ENCODE measurements around the gene ASH1L. TPM values are rescaled to one million over a fixed set of nuclear protein-coding genes. Genes with fewer than 3 reads are reported as not detected.

ASH1L gene
- total and polyA plus RNA-seq, 2 experiments from 2014 or later: 14.5 to 30.6 TPM

DNA sequence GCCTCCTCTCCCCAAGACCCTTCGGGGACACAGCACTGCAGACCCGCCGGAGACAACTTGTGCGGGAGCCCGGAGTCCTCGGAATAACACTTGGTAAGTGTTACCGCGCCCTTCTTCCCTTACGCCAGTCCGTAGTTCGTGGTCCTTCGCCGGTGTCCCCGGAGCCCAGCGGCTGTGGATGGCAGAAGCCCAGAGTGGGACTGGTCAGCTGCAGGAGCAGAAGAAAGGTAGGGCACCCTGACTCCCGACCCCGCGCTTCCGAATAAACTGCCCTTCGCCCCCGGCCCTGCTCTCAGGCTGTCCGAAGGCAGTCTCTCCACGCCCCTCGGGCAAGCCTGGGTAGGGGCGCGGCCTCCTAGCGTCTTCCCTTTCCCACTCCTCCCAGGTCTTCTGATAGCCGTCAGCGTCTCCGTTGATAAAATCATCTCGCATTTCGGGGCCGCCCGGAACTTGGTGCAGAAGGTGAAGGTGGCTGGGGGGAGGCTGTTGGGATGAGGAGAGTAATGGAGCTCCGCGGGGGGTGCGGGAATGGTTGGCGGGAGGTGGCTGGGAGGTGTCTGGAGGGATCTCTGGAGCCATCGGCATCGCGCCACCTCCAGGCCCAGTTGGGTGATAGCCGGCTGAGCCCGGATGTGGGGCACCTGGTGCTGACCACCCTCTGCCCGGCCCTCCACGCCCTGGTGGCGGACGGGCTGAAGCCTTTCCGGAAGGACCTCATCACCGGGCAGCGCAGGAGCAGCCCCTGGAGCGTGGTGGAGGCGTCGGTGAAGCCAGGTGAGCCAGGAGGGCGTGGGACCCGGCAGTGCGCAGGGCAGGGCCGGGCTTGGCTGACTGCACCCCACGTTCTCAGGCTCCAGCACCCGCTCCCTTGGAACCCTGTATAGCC is 237.6 kb downstream of the ASH1L start:
- Histone ChIP-seq H3K9me2 (replicated peaks; ENCODE audit: insufficient read depth) (no peaks in the 10 kb centered on the region), H3K9me3 (ENCODE audit: low read depth) (no peaks in the 10 kb centered on the region), H4K20me1 (ENCODE audit: insufficient read depth, poor library complexity, severe bottlenecking) (peaks cover 11% of the 10 kb centered on the region), H2AFZ (peak overlapping the region; percentile 53), H3K36me3 (replicated peaks; ENCODE audit: insufficient read depth, low read depth) (no peaks in the 10 kb centered on the region), H3K27me3 (no peaks in the 10 kb centered on the region), H3K4me2 (peak overlapping the region; percentile 87), H3K27ac (peak overlapping the region; percentile 76), H3K4me1 (ENCODE audit: insufficient read depth) (peaks cover 21% of the 10 kb centered on the region), H3K79me2 (peaks cover 25% of the 10 kb centered on the region), H3K4me3 (peak overlapping the region; percentile 97)
- DNase-seq (ENCODE audit: low spot score): peak; percentile 86
- TF ChIP-seq EZH2 (IDR thresholded peaks at IDR 0.05; ENCODE audit: borderline replicate concordance): no peak
- TF ChIP-seq, protein P1, sequence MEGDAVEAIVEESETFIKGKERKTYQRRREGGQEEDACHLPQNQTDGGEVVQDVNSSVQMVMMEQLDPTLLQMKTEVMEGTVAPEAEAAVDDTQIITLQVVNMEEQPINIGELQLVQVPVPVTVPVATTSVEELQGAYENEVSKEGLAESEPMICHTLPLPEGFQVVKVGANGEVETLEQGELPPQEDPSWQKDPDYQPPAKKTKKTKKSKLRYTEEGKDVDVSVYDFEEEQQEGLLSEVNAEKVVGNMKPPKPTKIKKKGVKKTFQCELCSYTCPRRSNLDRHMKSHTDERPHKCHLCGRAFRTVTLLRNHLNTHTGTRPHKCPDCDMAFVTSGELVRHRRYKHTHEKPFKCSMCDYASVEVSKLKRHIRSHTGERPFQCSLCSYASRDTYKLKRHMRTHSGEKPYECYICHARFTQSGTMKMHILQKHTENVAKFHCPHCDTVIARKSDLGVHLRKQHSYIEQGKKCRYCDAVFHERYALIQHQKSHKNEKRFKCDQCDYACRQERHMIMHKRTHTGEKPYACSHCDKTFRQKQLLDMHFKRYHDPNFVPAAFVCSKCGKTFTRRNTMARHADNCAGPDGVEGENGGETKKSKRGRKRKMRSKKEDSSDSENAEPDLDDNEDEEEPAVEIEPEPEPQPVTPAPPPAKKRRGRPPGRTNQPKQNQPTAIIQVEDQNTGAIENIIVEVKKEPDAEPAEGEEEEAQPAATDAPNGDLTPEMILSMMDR (IDR thresholded peaks at IDR 0.05; ENCODE audit: poor library complexity): peak; percentile 46
- WGBS (ENCODE audit: low lambda C conversion rate, missing lambda C conversion rate): 6% methylated on average over 58 of the region's 59 CpGs

DNA sequence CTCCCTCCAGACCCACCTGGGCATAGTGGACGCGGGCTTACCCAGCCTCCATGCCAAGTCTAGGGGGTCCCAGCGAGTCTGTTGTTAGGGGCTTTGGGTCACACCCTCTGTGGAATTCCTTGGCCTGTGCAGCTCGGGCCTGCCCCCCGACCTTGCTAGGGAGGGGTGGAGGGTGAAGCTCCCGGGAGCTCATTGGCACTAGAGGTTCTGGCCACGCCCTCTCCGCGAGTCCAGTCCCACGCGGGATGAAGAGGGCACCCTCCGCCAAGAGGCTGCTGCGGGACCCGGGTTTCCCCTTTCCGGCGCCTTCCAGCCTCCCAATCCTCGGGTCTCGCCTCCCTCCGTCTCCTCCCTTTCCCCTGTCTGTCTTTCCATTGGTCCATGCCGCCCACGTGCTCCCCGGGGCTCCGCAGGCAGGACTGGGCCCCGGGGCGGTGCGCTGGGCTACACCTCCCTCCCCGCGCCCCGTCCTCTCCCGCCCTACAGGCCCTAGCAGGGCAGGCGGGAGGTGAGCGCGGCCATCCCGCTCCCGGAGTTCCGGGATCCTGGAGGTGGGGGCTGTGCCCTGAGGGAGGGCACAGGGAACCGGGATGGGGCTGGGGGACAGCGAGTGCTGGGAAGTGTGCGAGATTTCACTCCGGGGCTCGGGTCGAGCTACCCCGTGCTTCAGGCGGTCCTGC is 238.4 kb downstream of the ASH1L start:
- peak overlapping the region; percentile 94 for H3K27ac ChIP-seq
- peaks cover 21% of the 10 kb centered on the region for H3K4me1 ChIP-seq (ENCODE audit: insufficient read depth)
- H3K9me2 ChIP-seq (replicated peaks; ENCODE audit: insufficient read depth): no peaks in the 10 kb centered on the region
- peak overlapping the region; percentile 87 for H3K4me2 ChIP-seq
- peak overlapping the region; percentile 59 for H2AFZ ChIP-seq
- DNase-seq (ENCODE audit: low spot score): peak; percentile 97
- H3K9me3 ChIP-seq (ENCODE audit: low read depth): no peaks in the 10 kb centered on the region
- no peaks in the 10 kb centered on the region for H3K27me3 ChIP-seq
- H4K20me1 ChIP-seq (ENCODE audit: insufficient read depth, poor library complexity, severe bottlenecking): peaks cover 11% of the 10 kb centered on the region
- no peak for TF ChIP-seq EZH2phosphoT487 (IDR thresholded peaks at IDR 0.05; ENCODE audit: low read depth, severe bottlenecking, unreplicated experiment)
- H3K4me3 ChIP-seq: peak overlapping the region; percentile 97
- H3K79me2 ChIP-seq: peaks cover 25% of the 10 kb centered on the region
- H3K36me3 ChIP-seq (replicated peaks; ENCODE audit: insufficient read depth, low read depth): no peaks in the 10 kb centered on the region
- 1% methylated on average over 37 of the region's 44 CpGs for WGBS (ENCODE audit: low lambda C conversion rate, missing lambda C conversion rate)

DNA sequence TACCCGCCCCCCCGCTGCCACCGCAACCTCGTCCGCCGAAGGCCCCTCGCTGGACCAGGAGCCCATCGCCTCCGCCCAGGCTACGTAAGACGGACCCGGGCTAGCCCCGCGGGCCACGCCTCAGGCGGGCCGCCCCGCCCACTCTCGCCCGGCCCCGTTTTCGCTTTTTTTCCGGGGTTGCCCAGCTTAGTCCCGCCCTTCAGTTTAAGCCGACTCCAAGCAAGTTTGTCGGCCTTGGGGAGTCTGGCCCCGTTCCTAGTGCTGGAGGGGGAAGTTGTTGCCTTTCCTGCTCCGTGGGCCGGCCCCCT is 238.9 kb downstream of the ASH1L start:
- H3K4me1 ChIP-seq (ENCODE audit: insufficient read depth): peaks cover 21% of the 10 kb centered on the region
- H3K9me3 ChIP-seq (ENCODE audit: low read depth): no peaks in the 10 kb centered on the region
- no peaks in the 10 kb centered on the region for H3K27me3 ChIP-seq
- peak; percentile 94 for DNase-seq (ENCODE audit: low spot score)
- H3K4me3 ChIP-seq: peak overlapping the region; percentile 63
- peak overlapping the region; percentile 59 for H2AFZ ChIP-seq
- H3K9me2 ChIP-seq (replicated peaks; ENCODE audit: insufficient read depth): no peaks in the 10 kb centered on the region
- peaks cover 11% of the 10 kb centered on the region for H4K20me1 ChIP-seq (ENCODE audit: insufficient read depth, poor library complexity, severe bottlenecking)
- H3K27ac ChIP-seq: peak overlapping the region; percentile 94
- peak overlapping the region; percentile 87 for H3K4me2 ChIP-seq
- WGBS (ENCODE audit: low lambda C conversion rate, missing lambda C conversion rate): 2% methylated on average over 15 of the region's 29 CpGs
- TF ChIP-seq EZH2 (IDR thresholded peaks at IDR 0.05; ENCODE audit: borderline replicate concordance) (no peak), EZH2phosphoT487 (IDR thresholded peaks at IDR 0.05; ENCODE audit: low read depth, severe bottlenecking, unreplicated experiment) (no peak)
- TF ChIP-seq, protein P1 (IDR thresholded peaks at IDR 0.05; ENCODE audit: poor library complexity): no peak
- H3K36me3 ChIP-seq (replicated peaks; ENCODE audit: insufficient read depth, low read depth): no peaks in the 10 kb centered on the region
- peaks cover 25% of the 10 kb centered on the region for H3K79me2 ChIP-seq

All from hepatocyte (in vitro differentiated cells).